ENCODE data around the gene FPGS.

GRCh38 chr9:127814619-127815511 lies 12.2 kb downstream of the FPGS start:
- no peak for TF ChIP-seq CTCF (IDR thresholded peaks at IDR 0.05)
- TF ChIP-seq POLR2AphosphoS5 (IDR thresholded peaks at IDR 0.05) = no peak
- no peak for TF ChIP-seq POLR2A (IDR thresholded peaks at IDR 0.05)

Measured in prostate gland (tissue), 2 donors.